Frontal cortex (tissue), 4 donors: Measurements from ENCODE around the gene SMTNL2. TPM values are rescaled to one million over a fixed set of nuclear protein-coding genes. Genes with fewer than 3 reads are reported as not detected.
"Not testable (repeated sequence)": the region's sequence is repeated elsewhere in the genome, so short reads cannot be mapped to it uniquely, and the experiment has no call there.

Experiments used
- DNase-seq, 2 donors: peaks; one replicate each; pipeline ENCODE4 v3.0.0; 2012; ENCODE audit warnings: low spot score in 2 of 2
- FAIRE-seq: peaks from 2 replicates; lab custom pipeline; 2012; peaks lifted over from hg19 to GRCh38; lab: Jason Lieb, UNC
- total RNA-seq: library from RNA; depleted of rRNA; stranded (reverse); fragments of >200 nt; gene quantifications from one replicate; pipeline ENCODE4 v1.2.3, GENCODE V29; 2014
- donor health status: control.
- donor health status: control.
- donor health status: control.

Gene SMTNL2
- total RNA-seq, 1 donor from 2014 or later, result 4.1 TPM

DNA sequence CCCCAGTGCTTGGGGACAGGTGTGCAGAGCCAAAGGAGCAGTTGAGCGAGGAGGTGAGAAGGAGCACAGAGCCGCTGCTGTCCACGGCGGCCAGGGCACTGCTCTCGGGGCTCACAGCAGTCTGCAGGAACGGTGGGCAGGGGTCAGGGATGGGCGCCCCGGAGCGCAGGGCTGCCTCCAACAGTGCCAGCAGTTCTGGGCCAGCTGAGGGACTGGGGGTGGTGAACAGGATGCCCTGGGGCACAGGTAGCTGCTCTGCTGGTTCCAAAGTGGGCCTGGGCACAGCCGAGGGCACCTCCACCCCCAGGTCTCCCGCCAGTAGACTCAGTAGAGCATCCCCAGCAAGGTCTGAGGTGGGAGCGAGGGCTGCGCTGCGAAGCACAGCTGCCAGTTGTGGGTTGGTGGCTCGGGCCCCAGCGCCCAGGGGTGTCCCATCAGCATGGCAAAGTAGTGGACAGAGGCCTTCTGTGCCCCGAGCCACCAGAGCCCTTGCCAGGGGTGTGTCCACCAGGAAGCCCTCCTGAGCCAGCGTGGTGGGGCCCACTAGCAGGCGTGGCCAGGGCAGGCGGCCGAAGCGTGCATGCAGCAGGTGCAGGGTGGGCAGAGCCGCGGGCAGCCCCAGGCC is 25.9 kb upstream of the SMTNL2 start:
- FAIRE-seq, result no peak
- no peak for DNase-seq

DNA sequence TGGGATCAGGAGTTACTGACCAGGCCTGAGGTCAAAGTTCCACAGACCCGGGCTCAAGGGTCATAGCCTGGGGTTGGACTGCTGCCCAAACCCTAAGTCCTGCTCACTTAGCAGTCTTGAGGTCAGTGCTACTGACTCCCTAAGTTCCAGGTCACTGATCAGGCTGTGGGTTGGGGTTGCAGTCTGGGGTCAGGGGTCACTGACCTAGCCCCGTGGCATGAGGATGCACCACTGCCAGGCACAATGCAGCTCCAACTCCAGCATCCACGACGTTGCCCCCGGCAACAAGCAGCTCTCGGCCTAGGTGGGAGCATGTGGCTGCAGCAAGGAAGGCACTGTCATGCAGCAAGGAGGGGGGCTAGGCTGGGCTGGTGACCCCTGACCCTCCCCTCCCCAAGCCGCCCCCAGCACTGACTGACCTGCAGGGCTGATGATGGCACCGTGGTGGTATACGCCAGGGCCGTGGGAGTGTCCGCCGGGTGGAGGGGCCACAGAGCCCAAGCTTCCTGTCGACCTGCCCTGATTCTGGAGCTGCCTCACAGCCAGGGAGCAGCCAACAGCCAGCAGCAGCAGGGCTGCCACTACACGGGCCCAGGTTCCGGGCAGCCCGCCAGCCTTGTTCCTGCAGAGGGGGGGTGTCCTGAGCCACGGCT is 25.1 kb upstream of the SMTNL2 start:
- no peak for DNase-seq
- FAIRE-seq, result no peak

DNA sequence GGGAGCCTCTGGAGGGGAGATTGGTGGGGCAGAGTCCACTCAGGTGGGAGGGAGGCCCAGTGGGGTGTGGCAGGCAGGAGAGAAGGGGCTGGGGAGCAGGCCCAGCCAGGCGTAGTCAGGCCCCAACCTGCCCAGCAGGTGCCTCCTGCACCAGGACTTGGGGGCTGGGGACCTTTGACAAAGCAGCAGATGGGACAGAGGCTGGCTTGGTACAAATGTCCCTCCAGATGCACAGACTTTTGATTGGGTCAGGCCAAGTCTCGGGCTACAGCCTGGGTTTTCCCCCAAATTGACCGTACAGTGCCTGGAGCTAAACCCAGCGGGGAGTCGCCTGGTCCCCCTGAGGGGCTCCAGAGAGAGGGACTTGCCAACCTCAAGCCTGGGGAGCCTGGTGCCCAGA is 24.4 kb upstream of the SMTNL2 start:
- DNase-seq, result no peak
- FAIRE-seq, result no peak

DNA sequence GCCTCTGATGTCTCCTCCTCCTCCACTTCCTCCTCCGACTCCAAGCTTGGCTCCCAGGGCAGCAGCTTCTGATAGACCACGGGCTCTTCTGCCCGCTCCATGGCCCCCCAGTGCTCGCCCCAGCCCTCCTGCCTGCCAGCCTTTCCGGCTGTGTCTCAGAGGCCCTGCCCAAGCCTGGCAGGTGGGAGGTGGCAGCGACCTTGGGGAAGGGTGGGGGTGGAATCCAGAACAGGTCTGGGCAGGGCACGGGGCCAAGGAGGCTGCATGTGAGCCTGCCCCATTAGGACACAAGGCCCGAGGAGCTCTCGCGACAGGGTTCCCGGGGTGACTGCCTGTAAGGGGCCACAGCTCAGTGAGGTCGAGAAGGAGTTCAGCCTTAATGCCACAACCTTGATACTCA is 23.9 kb upstream of the SMTNL2 start, which contains the start of gene GGT6:
TSS of gene GGT6 (minus strand) at position 157 of the 400 bp plus-strand sequence. CDS start at position 101, 56 bp downstream.
- FAIRE-seq (no peak), DNase-seq (no peak)

DNA sequence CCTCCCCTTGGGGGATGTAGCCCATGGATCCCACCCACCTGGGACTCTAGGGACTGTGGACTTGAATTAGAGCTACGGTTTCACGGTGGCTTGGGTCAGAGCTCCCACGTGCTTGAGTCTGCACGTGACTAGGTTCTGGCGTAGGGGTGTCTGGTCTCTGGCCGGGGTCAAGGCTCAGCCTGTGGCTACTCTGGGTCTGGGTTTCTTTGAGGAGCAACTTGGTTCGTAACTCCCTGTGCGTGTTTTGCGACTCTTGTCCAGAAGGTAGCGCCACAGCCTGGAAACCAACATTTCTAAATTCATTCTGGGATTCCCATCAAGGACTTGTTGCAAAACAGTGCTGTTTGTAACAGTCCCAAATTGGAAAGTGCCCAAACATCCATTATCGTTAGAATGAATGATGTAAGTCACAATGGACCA is 23.5 kb upstream of the SMTNL2 start:
- no peak for FAIRE-seq
- no peak for DNase-seq

DNA sequence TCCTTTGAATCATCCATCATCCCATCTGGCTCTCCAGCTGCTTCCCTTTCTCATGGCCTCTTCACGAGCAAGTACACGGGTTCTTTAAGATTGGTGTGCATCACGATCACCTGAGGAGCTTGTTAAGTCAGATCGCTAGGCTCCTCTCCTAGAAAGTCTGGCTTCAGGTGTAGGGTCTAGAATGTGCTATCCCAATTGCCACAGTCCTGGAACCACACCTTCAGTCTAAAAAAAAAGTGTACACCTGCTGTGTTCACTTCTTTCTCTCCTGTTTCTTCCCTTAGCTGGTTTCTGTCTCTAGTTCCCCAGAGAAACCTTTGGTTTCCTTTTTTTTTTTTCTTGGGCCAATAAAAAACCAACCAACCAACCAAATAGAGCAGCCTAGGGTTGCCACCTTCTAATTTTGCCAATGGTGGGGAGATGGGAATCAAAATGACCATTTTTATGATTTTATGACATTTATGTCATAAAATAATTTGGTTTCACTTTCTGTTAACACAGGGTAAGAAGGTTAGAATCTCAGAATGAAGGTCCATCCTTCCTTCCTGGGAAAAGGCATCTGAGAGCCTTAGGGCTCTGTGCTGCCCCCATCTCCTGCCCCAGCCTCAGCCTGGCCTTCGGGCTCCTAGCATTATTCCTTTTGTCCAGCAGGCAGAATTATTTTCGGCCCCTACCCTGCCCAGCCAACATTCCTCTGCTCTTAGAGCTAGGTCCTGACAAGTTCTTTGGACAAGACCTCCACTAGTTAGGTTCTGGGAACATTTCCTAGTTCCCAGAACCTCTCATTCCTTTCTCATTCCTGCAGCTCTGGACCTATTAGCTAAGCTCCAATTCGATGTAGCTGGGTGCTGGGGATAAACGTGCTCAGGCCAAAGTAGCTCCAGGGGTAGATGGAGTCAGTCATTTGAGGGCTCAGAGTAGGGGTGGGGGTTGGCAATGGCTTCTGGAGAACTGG is 22.0 kb upstream of the SMTNL2 start:
- no peak for DNase-seq
- no peak for FAIRE-seq

DNA sequence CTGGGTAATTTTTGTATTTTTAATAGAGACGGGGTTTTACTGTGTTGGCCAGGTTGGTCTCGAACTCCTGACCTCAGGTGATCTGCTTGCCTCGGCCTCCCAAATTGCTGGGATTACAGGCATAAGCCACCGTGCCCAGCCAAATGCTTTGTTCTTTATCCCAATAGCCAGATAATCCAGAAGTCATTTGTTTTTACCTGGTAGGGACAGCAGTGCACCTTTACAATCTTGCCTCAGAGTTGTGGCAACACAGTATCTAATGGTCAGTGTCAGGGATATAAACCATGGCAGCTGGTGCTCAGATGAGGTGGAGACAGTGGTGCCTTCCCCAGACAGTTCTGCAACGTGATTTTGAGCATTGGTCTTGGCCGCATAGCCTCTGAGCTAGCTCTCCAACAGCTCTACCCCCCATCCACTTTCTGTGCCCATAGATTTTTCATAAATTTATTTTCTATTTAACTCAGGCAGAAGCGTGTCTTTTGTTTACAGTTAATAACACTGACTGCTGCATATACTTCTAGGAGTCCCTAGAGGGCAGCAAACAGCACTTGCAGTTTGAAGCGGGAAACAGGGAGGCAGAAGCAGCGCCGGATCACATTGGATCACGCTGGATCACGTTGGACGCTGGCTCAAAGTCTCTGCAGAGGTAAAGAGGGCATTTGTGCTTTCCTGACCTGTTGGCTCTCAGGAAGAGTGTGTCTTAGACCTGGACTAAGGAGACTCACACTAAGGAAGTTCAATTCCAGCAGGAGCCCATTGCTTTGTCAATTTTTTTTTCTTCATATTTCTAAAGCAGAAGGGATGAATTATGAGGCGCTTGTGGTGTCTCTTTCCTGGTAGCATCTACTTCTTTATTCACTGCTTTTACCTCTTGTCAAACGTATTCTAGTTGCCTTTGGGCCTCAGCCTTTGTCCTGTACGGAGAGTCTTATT is 18.9 kb upstream of the SMTNL2 start:
- DNase-seq (peak in 1 of 2 donors; percentile 74), FAIRE-seq (no peak)

DNA sequence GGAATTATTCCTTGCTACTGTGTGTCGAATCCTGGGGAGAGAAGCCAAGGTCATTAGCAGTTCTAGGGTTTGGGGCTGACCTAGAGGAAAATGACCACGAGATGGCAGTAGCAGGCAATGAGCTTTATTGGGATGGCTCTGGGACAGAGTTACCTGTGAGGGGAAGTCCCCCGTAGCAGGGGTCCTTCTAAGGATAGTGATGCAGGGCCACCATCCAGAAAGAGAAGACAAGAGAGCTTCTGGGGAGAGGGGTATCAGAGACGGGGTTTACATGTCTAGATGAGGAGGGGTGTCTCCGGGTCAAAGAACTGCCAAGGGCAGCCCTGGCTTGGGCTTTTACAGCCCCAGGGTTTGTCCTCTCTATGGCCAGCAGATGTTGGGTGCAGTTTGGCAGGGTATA is 17.5 kb upstream of the SMTNL2 start:
- FAIRE-seq, result no peak
- peak; percentile 63 to 67 for DNase-seq

DNA sequence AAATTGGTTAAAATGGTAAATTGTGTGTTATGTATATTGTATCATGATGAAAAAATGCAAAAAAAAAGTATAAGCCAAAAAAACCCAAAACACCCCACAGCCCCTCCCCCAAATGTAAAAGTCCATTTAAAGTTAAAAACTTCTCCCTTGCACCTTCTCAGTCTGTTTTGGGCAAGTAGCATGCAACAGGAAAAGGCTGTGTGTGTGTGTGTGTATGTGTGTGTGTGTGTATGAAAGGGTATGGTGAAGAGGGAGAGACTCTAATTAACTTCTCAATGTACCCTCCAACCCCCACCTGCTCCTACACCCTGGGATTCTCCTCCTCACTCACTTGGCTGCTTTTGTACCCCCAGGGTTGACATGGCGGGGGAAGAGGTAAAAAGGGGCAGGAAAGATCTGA is 14.7 kb upstream of the SMTNL2 start:
- no peak for DNase-seq
- no peak for FAIRE-seq

DNA sequence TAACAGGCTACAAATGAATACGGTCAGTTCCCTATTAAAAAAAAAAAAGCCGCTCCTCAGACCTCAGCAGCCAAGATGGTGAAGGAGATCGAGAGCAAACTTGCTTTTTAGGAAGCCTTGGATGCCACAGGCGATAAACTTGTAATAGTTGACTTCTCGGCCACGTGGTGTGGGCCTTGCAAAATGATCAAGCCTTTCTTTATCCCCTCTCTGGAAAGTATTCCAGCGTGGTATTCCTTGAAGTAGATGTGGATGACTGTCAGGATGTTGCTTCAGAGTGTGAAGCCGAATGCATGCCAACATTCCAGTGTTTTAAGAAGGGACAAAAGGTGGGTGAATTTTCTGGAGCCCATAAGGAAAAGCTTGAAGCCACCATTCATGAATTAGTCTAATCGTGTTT is 12.2 kb upstream of the SMTNL2 start:
- no peak for FAIRE-seq

DNA sequence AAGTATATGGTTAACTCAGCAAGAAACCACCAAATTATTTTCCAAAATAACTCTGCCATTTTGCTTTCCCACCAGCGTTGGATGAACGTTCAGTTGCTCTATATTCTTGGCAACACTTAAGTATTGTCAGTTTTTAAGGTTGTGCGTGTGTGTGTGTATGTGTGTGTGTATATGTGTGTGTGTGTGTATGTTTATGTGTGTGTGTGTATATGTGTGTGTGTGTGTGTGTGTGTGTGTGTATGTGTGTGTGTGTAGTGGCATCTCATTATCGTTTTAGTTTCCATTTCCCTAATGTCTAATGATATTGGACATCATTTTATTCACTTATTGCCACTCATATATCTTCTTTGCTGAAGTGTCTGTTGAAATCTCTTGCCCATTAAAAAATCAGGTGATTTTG is 11.2 kb upstream of the SMTNL2 start:
- no peak for FAIRE-seq
- no peak for DNase-seq

More for the DNA sequence above, 12.2 kb upstream of the SMTNL2 start:
- no peak for DNase-seq

DNA sequence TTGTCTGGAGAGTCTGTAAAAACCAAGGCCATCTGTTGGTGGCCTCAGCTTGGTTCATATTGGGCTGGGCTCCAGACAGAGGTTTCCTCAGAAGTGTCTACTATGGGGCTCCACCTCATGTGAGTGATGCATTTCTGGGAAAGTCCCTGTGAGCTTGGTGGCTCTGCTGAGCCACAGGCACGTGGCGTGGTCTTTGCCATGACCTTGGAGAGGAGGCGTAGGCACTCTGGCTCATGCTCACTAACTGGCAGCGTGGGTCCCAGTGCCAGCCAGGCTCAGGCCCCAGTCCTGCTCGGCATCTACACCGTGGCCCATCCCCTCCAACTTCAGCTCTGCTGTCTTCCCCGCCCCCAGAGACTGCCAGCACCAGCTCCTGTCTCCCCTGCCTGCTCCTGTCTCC is 10.7 kb upstream of the SMTNL2 start:
- DNase-seq (no peak), FAIRE-seq (no peak)

DNA sequence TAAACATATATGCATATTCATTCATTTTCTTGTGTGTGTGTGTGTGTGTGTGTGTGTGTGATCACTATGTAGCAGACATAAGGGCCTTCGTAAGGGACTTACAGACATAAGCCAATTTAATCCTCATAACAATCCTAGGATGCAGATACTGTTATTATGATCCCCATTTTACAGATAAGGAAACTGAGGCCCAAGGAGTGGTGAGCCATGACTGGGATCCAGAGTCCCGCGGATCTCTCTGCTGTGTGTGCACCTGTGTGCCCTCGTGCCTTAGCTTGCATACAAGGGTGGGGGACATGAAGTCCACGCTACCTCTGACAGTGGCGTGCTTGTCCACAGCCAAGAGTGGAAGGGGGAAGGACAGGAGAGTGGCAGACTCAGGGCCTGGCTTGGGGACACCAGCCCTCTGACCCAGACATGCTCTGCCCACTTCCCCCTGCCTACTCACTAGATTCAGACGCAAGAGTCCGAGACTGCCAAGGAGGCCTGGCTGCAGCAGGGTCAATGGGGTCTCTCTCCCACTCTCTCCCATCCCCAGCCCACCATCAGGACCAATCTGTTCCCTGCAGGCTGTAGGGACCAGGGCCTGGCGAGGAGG is 9.8 kb upstream of the SMTNL2 start:
- DNase-seq (no peak), FAIRE-seq (no peak)

DNA sequence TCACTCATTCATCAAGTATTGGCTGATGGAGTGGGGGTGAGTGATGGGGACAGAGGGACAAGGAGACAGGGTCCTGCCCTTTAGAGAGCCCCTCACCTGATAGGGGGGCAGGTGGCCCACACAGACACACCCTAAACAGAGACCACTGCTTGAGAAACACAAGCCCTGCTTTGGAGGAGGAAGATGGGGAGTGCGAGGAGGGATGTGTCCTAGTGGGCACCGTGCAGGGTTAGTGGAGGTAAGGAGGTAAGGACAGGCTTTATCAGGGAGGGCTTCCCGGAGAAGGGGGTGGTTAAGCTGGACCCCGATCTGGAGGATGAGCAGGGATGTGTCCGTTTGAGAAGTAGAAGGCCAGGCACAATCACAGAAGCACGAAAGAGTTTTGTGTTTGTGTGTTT is 8.2 kb upstream of the SMTNL2 start:
- DNase-seq (no peak), FAIRE-seq (no peak)

DNA sequence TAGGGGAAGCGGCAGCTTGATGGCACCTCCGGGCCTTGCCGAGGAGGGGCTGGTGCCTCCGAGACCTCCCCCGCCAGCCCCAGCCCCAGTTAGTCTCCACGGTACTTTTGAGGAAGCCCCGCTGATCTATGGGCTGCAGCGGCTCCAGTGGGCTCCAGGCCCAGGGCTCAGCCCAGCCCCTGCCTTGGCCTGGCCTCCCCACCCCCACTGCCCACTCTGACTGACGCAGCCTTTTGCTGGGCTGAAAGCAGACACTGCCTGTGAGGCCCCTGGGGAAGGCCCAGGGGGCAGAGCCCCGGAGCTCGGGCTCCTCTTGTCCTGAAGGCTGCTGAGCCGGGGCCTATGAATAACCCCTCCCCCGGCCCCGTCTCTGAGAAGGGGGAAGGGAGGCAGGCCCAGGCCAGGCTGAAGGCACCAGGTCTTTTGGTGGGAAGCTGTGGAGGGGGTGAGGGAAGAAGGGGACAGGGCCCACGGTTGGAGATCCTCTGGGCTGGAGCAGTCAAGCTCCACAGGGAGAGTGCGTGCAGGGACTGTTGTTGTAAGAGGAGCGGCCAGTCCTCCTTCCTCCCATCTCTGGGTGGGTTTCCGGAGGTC is 7.5 kb upstream of the SMTNL2 start:
- no peak for DNase-seq
- FAIRE-seq, result no peak

DNA sequence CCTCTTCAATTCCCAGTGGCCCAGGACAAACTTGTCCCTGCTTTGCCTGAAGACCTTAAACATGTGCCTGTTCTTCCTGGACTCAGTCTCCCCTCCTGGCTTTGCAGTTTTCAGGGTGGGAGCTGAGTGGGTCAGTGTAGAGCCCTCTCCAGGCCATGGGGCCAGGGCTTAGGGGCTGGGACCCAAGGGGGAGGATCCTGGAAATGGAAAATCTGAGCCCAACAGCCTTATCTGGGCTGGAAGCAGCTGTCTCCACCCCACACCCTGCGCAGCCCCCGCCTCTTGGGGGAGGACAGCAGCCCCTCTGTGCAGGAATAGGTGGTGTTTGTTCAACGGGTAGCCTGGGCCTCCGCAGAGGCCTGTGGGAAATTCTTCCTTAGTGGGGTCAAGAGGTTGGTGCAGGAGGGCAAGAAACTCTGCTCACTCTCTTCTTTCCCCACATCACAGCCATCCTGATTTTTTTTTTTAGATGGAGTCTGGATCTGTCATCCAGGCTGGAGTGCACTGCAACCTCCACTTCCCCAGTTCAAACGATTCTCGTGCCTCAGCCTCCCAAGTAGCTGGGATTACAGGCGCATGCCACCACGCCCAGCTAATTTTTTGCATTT is 6.8 kb upstream of the SMTNL2 start:
- FAIRE-seq, result no peak
- DNase-seq, result no peak

DNA sequence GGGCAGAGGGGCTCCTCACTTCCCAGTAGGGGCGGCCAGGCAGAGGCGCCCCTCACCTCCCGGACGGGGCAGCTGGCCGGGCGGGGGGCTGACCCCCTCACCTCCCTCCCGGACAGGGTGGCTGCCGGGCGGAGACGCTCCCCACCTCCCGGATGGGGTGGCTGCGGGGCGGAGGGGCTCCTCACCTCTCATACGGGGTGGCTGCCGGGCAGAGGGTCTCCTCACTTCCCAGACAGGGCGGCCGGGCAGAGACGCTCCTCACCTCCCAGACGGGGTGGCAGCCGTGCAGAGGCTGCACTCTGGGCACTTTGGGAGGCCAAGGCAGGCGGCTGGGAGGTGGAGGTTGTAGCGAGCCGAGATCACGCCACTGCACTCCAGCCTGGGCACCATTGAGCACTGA is 6.0 kb upstream of the SMTNL2 start:
- DNase-seq, FAIRE-seq: not testable (repeated sequence)

DNA sequence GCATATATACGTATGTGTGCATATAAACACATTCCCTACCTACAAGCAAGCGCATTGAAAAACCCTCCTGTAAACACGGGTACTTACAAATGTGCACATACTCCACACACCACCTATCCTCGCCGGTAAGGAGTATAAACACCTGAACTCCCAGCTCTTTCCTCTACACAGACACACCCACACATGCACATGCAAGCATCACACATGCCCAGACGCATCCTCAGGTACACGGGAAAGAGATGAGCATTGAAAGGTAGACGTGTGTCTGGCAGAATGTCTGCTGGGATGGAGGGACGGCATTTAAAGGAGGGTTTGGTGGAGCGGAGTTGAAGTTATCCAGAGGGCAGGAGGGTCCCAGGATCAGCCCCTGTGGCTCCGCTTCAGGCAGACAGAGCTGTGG is 4.7 kb upstream of the SMTNL2 start:
- FAIRE-seq, result no peak

More for the DNA sequence above, 4.7 kb upstream of the SMTNL2 start:
- DNase-seq, result no peak
